MM.1S (cell line): Measurements from ENCODE around the gene TDP1.

Source experiments
- EZH2 ChIP-seq: fragments of 300-600 bp; sonication (generic); optimal IDR thresholded peaks from 2 replicates; pipeline ENCODE3; 2017; ENCODE audit warnings: low read depth, mild to moderate bottlenecking, antibody characterized with exemption, low read length, mixed read lengths
- EZH2phosphoT487 ChIP-seq: fragments of 300-600 bp; sonication (generic); IDR thresholded peaks from 2 replicates; pipeline ENCODE4 v1.6.1; 2018; ENCODE audit warnings: antibody characterized with exemption, low read length
- TF ChIP-seq, protein P1 (sequence below): fragments of 300-600 bp; sonication (generic); IDR thresholded peaks from 2 replicates; pipeline ENCODE4 v1.5.1; 2016; ENCODE audit warnings: antibody characterized with exemption, low read length, mixed read lengths

- TF ChIP-seq, protein P1, sequence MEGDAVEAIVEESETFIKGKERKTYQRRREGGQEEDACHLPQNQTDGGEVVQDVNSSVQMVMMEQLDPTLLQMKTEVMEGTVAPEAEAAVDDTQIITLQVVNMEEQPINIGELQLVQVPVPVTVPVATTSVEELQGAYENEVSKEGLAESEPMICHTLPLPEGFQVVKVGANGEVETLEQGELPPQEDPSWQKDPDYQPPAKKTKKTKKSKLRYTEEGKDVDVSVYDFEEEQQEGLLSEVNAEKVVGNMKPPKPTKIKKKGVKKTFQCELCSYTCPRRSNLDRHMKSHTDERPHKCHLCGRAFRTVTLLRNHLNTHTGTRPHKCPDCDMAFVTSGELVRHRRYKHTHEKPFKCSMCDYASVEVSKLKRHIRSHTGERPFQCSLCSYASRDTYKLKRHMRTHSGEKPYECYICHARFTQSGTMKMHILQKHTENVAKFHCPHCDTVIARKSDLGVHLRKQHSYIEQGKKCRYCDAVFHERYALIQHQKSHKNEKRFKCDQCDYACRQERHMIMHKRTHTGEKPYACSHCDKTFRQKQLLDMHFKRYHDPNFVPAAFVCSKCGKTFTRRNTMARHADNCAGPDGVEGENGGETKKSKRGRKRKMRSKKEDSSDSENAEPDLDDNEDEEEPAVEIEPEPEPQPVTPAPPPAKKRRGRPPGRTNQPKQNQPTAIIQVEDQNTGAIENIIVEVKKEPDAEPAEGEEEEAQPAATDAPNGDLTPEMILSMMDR, result no peak
- TF ChIP-seq EZH2 (no peak), EZH2phosphoT487 (no peak)
These were observed 78.4 kb downstream of the TDP1 start for GRCh38 chr14:90034156-90034555.
